Bronchial epithelial cell (primary cell): ENCODE results near the gene TNFAIP1. TPM values are rescaled to one million over a fixed set of nuclear protein-coding genes. Genes with fewer than 3 reads are reported as not detected.

Experiments
- DNase-seq: peaks from one replicate; pipeline ENCODE4 v3.0.0-alpha.2; 2010; ENCODE audit warnings: low read depth
- FAIRE-seq: peaks from 2 replicates; lab custom pipeline; 2011; peaks lifted over from hg19 to GRCh38; lab: Jason Lieb, UNC
- H3K27me3 ChIP-seq: 2 replicates; pipeline ENCODE4 v1.5.1; 2011; ENCODE audit warnings: low read length; ENCODE audit not compliant: control insufficient read depth, insufficient read depth
- H3K36me3 ChIP-seq: 2 replicates; pipeline ENCODE4 v1.5.1; 2011; ENCODE audit warnings: low read length; ENCODE audit not compliant: control insufficient read depth, insufficient read depth
- H3K4me3 ChIP-seq: 2 replicates; pipeline ENCODE4 v1.5.1; 2011; ENCODE audit warnings: mild to moderate bottlenecking, low read depth, low read length, control low read depth
- total RNA-seq: library from RNA; depleted of rRNA; stranded (reverse); fragments of >200 nt; gene quantifications from 2 replicates; pipeline ENCODE4 v1.2.1, GENCODE V29; 2014
- TF ChIP-seq, protein P1 (sequence below): IDR thresholded peaks from 2 replicates; pipeline ENCODE4 v1.5.1; 2011; ENCODE audit warnings: mild to moderate bottlenecking, moderate library complexity, low read length, control low read depth, inconsistent platforms; ENCODE audit not compliant: insufficient read depth, severe bottlenecking

TNFAIP1 gene
- total RNA-seq, 1 donor from 2014 or later = 29.0 TPM

DNA sequence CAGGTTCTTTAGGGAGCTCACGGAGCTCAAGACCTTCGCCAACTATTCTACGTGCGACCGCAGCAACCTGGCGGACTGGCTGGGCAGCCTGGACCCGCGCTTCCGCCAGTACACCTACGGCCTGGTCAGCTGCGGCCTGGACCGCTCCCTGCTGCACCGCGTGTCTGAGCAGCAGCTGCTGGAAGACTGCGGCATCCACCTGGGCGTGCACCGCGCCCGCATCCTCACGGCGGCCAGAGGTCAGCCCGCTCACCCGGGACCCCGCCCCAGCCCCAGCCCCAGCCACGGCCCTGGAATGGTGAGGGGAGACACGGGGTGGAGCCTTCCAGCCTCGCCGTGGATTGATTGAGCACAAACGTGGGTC lies 49.5 kb downstream of the TNFAIP1 start:
- DNase-seq = no peak
- Histone ChIP-seq H3K4me3 (peak overlapping the region; percentile 36), H3K36me3 (no peaks in the 10 kb centered on the region), H3K27me3 (peaks cover 6% of the 10 kb centered on the region)
- TF ChIP-seq, protein P1, sequence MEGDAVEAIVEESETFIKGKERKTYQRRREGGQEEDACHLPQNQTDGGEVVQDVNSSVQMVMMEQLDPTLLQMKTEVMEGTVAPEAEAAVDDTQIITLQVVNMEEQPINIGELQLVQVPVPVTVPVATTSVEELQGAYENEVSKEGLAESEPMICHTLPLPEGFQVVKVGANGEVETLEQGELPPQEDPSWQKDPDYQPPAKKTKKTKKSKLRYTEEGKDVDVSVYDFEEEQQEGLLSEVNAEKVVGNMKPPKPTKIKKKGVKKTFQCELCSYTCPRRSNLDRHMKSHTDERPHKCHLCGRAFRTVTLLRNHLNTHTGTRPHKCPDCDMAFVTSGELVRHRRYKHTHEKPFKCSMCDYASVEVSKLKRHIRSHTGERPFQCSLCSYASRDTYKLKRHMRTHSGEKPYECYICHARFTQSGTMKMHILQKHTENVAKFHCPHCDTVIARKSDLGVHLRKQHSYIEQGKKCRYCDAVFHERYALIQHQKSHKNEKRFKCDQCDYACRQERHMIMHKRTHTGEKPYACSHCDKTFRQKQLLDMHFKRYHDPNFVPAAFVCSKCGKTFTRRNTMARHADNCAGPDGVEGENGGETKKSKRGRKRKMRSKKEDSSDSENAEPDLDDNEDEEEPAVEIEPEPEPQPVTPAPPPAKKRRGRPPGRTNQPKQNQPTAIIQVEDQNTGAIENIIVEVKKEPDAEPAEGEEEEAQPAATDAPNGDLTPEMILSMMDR = no peak
- no peak for FAIRE-seq

DNA sequence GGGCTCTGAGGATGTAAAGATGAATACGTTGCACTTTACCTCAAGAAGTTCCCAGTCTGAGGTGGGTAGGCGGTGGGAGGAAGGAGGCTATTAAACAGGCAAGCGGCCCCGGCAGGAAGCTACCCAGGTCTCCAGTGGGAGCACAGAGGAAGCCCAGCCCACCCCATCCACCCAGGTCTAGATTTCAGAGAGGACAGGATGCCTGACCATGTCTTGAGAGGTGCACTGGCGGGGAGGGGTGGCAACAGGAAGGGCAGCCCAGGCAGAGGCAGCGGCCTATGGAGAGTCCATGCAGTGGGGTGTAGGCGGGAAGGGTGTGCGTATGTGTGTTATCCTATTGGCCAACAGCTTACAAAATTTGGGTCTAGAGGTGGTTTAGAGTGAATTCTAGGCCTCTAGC lies 49.8 kb downstream of the TNFAIP1 start:
- FAIRE-seq (no peak), DNase-seq (no peak)
- H3K4me3 ChIP-seq = no peak overlapping the region
- no peaks in the 10 kb centered on the region for H3K36me3 ChIP-seq
- TF ChIP-seq, protein P1 = no peak
- H3K27me3 ChIP-seq = peaks cover 6% of the 10 kb centered on the region

DNA sequence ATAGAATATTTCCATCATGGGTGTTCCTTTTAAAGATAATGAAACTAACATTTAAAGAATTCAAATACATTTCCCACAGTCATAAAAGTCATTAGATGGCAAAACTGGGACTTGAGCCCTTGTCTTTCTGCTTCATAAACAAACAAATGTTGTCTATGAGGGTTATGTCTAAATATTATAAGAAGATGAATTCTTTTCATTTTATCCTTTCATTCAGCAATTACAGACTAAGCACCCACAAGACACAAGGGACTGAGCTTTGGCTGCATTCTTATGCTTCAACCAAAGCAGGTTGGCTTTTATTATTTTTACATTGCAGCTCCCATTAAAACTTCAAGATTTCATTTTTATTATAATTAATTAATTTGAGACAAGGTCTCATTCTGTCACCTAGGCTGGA lies 50.8 kb downstream of the TNFAIP1 start:
- H3K36me3 ChIP-seq = no peaks in the 10 kb centered on the region
- H3K27me3 ChIP-seq = peaks cover 4% of the 10 kb centered on the region
- H3K4me3 ChIP-seq = no peak overlapping the region
- TF ChIP-seq, protein P1 = no peak
- FAIRE-seq (no peak), DNase-seq (no peak)

DNA sequence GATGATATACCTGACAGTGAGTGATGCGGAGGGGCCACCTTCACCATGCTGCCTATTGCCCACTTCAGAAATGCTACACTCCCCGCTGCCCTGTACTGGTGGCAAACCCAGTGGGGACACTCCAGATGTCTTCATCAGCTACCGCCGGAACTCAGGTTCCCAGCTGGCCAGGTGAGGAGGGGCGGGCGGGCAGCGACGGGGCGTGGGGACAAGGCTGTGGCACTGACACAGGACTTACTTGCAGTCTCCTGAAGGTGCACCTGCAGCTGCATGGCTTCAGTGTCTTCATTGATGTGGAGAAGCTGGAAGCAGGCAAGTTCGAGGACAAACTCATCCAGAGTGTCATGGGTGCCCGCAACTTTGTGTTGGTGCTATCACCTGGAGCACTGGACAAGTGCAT lies 52.5 kb downstream of the TNFAIP1 start:
- Histone ChIP-seq H3K27me3 (peaks cover 2% of the 10 kb centered on the region), H3K36me3 (no peaks in the 10 kb centered on the region), H3K4me3 (no peak overlapping the region)
- TF ChIP-seq, protein P1 = no peak
- DNase-seq (no peak), FAIRE-seq (no peak)

DNA sequence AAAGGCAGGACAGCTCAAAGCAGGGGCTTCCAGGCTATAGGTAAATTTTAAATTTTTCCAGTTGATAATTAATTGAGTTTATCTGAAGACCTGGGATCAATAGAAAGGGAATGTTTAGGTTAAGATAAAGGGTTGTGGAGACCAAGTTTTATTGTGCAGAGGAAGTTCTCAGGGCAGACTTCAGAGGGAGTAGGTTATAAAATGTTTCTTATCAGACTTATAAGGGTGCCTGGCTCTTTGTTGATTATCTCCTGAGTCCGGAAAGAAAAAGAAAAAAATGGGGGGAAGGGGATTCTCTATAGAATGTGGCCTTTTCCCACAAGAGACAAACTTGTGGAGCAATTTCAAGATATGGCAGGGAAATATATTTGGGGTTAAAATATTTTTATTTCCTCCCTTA lies 54.6 kb downstream of the TNFAIP1 start:
- DNase-seq = no peak
- no peak for FAIRE-seq
- H3K4me3 ChIP-seq = no peak overlapping the region
- no peaks in the 10 kb centered on the region for H3K27me3 ChIP-seq
- TF ChIP-seq, protein P1 = no peak
- H3K36me3 ChIP-seq = no peaks in the 10 kb centered on the region

DNA sequence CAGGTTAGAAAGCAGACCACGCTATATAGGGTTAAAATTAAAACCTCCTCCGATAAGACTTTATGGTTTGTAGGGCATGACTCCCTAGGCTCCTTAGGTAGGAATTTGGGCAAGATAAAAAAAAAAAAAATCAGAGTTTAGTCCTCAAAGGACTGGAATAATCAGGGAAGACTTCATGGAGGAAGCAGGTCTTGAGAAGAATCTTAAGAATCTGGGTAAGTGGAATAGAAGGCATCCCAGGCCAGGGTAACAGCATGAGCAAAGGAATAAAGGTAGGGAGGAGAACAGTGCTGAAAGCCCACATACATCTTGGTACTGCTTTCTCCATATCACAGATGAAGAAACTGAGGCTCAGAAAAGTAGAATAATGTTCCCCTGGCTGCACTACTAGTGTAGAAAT lies 55.0 kb downstream of the TNFAIP1 start:
- no peak for FAIRE-seq
- TF ChIP-seq, protein P1 = no peak
- no peak for DNase-seq
- no peaks in the 10 kb centered on the region for H3K27me3 ChIP-seq
- no peak overlapping the region for H3K4me3 ChIP-seq
- no peaks in the 10 kb centered on the region for H3K36me3 ChIP-seq
